Thymus (tissue), 11 donors: ENCODE data around the gene ADGRB3. TPM values are rescaled to one million over a fixed set of nuclear protein-coding genes. Genes with fewer than 3 reads are reported as not detected.

ENCODE experiments used
- DNase-seq, 9 donors: peaks; one replicate each; pipeline ENCODE4 v3.0.0-alpha.2; 2013; ENCODE audit warnings: low spot score in 9 of 9, low read depth in 6 of 9, missing footprints in 1 of 9
- H3K27ac ChIP-seq, 2 donors: one replicate each; pipeline ENCODE4 v1.5.1; 2013; ENCODE audit warnings: control low read depth in 1 of 2, low read depth in 1 of 2, low read length in 1 of 2, mild to moderate bottlenecking in 1 of 2, moderate library complexity in 1 of 2
- H3K27me3 ChIP-seq, 2 donors: one replicate each; pipeline ENCODE4 v1.5.1; 2013; ENCODE audit warnings: low read length in 1 of 2; ENCODE audit not compliant: control insufficient read depth in 2 of 2, insufficient read depth in 1 of 2
- H3K36me3 ChIP-seq, 2 donors: one replicate each; pipeline ENCODE4 v1.5.1; 2013; ENCODE audit warnings: low read length in 1 of 2, mild to moderate bottlenecking in 1 of 2, moderate library complexity in 1 of 2; ENCODE audit not compliant: control insufficient read depth in 2 of 2, insufficient read depth in 2 of 2
- H3K4me1 ChIP-seq, 2 donors: one replicate each; pipeline ENCODE4 v1.5.1; 2013; ENCODE audit warnings: low read length in 2 of 2; ENCODE audit not compliant: control insufficient read depth in 2 of 2, insufficient read depth in 2 of 2
- H3K4me3 ChIP-seq, 2 donors: one replicate each; pipeline ENCODE4 v1.5.1; 2013; ENCODE audit warnings: low read length in 2 of 2, control low read depth in 1 of 2, mild to moderate bottlenecking in 1 of 2
- H3K9me3 ChIP-seq, 2 donors: one replicate each; pipeline ENCODE4 v1.5.1; 2013; ENCODE audit warnings: low read length in 1 of 2, mild to moderate bottlenecking in 1 of 2; ENCODE audit not compliant: control insufficient read depth in 2 of 2, insufficient read depth in 1 of 2
- WGBS: extraction: QIAGEN DNeasy Blood & Tissue Kit; methylation state at CpG from one replicate; pipeline ENCODE4 v1.1.7; 2013; 5-methylcytosine and 5-hydroxymethylcytosine counted together
- polyA plus RNA-seq: library from polyadenylated mRNA; stranded (reverse); fragments of 200-250 nt; gene quantifications from one replicate; pipeline ENCODE4 v1.2.3, GENCODE V29; 2013
- total RNA-seq: library from RNA; stranded (reverse); fragments of 120-200 nt; gene quantifications from one replicate; pipeline ENCODE4 v1.2.4, GENCODE V29; 2013
- donor health status: healthy.

Gene ADGRB3
- total and polyA plus RNA-seq, 2 donors, result 0.09 TPM

GRCh38 chr6:69294862-69295261 is 659.8 kb downstream of the ADGRB3 start:
- H3K4me1 ChIP-seq, result no peaks in the 10 kb centered on the region
- H3K27me3 ChIP-seq, result no peaks in the 10 kb centered on the region
- 89% methylated on average over 4 of the region's 4 CpGs for WGBS
- H3K9me3 ChIP-seq, result no peaks in the 10 kb centered on the region
- no peak overlapping the region for H3K4me3 ChIP-seq
- DNase-seq, result no peak
- no peak overlapping the region for H3K27ac ChIP-seq
- no peaks in the 10 kb centered on the region for H3K36me3 ChIP-seq

GRCh38 chr6:69303382-69303781 is 668.3 kb downstream of the ADGRB3 start:
- H3K9me3 ChIP-seq, result no peaks in the 10 kb centered on the region
- no peaks in the 10 kb centered on the region for H3K27me3 ChIP-seq
- no peak for DNase-seq
- H3K36me3 ChIP-seq, result no peaks in the 10 kb centered on the region
- 96% methylated on average over 2 of the region's 2 CpGs for WGBS
- no peak overlapping the region for H3K4me3 ChIP-seq
- H3K27ac ChIP-seq, result no peak overlapping the region
- H3K4me1 ChIP-seq, result no peaks in the 10 kb centered on the region

GRCh38 chr6:69305456-69305855 is 670.4 kb downstream of the ADGRB3 start:
- H3K36me3 ChIP-seq, result no peaks in the 10 kb centered on the region
- no peak for DNase-seq
- 82% methylated on average over 2 of the region's 2 CpGs for whole genome bisulfite sequencing
- no peaks in the 10 kb centered on the region for H3K27me3 ChIP-seq
- H3K4me1 ChIP-seq, result no peaks in the 10 kb centered on the region
- no peaks in the 10 kb centered on the region for H3K9me3 ChIP-seq
- H3K27ac ChIP-seq, result no peak overlapping the region
- no peak overlapping the region for H3K4me3 ChIP-seq

- DNase-seq, result no peak
- H3K27ac ChIP-seq, result no peak overlapping the region
- 89% methylated on average over 2 of the region's 2 CpGs for WGBS
- no peaks in the 10 kb centered on the region for H3K27me3 ChIP-seq
- no peaks in the 10 kb centered on the region for H3K9me3 ChIP-seq
- no peaks in the 10 kb centered on the region for H3K36me3 ChIP-seq
- no peak overlapping the region for H3K4me3 ChIP-seq
- no peaks in the 10 kb centered on the region for H3K4me1 ChIP-seq
These were observed 673.5 kb downstream of the ADGRB3 start for GRCh38 chr6:69308584-69308983.

GRCh38 chr6:69311888-69312287 is 676.8 kb downstream of the ADGRB3 start:
- no peaks in the 10 kb centered on the region for H3K36me3 ChIP-seq
- no peak overlapping the region for H3K27ac ChIP-seq
- no peak overlapping the region for H3K4me3 ChIP-seq
- no peak for DNase-seq
- no peaks in the 10 kb centered on the region for H3K9me3 ChIP-seq
- 96% methylated on average over 1 of the region's 1 CpG for WGBS
- no peaks in the 10 kb centered on the region for H3K27me3 ChIP-seq
- H3K4me1 ChIP-seq, result no peaks in the 10 kb centered on the region

- 92% methylated on average over 1 of the region's 1 CpG for WGBS
- Histone ChIP-seq H3K9me3 (no peaks in the 10 kb centered on the region), H3K27me3 (no peaks in the 10 kb centered on the region), H3K27ac (no peak overlapping the region), H3K36me3 (no peaks in the 10 kb centered on the region), H3K4me3 (no peak overlapping the region), H3K4me1 (no peaks in the 10 kb centered on the region)
- DNase-seq, result no peak
These were observed 678.9 kb downstream of the ADGRB3 start for GRCh38 chr6:69314001-69314400.

GRCh38 chr6:69314531-69314930 is 679.4 kb downstream of the ADGRB3 start:
- Histone ChIP-seq H3K27me3 (no peaks in the 10 kb centered on the region), H3K27ac (no peak overlapping the region), H3K36me3 (no peaks in the 10 kb centered on the region), H3K4me3 (no peak overlapping the region), H3K4me1 (no peaks in the 10 kb centered on the region), H3K9me3 (no peaks in the 10 kb centered on the region)
- DNase-seq, result no peak

- Histone ChIP-seq H3K4me1 (no peaks in the 10 kb centered on the region), H3K9me3 (no peaks in the 10 kb centered on the region), H3K36me3 (no peaks in the 10 kb centered on the region), H3K4me3 (no peak overlapping the region), H3K27ac (no peak overlapping the region), H3K27me3 (no peaks in the 10 kb centered on the region)
- WGBS, result 91% methylated on average over 2 of the region's 2 CpGs
- DNase-seq, result no peak
These were observed 696.8 kb downstream of the ADGRB3 start for GRCh38 chr6:69331886-69332285.

GRCh38 chr6:69337311-69337710 is 702.2 kb downstream of the ADGRB3 start:
- Histone ChIP-seq H3K4me3 (no peak overlapping the region), H3K27me3 (no peaks in the 10 kb centered on the region), H3K4me1 (no peaks in the 10 kb centered on the region), H3K9me3 (no peaks in the 10 kb centered on the region), H3K27ac (no peak overlapping the region), H3K36me3 (no peaks in the 10 kb centered on the region)
- no peak for DNase-seq
- WGBS, result 91% methylated on average over 3 of the region's 3 CpGs
